Left lung (tissue), 10 donors: ENCODE data around the gene COMT. TPM values are rescaled to one million over a fixed set of nuclear protein-coding genes. Genes with fewer than 3 reads are reported as not detected.
A peak's percentile ranks its signal among the peaks of the same experiment; 100 is the strongest.

Experiments
- ATAC-seq: fragments of 200-7000 bp; cut with Tn5 transposase; one replicate; pipeline ENCODE4 v1.9.1; 2020; ENCODE audit warnings: moderate library complexity
- DNase-seq, 4 donors: peaks; one replicate each; pipeline ENCODE4 v3.0.0-alpha.2; 2013 to 2020
- H3K27ac ChIP-seq, 2 donors: fragments of 200-600 bp; sonication (generic) in 1 of 2; one replicate each; pipeline versions ENCODE4 v1.5.0 to v1.8.0; 2020 to 2021
- H3K27me3 ChIP-seq, 2 donors: fragments of 200-600 bp; sonication (generic) in 1 of 2; one replicate each; pipeline versions ENCODE4 v1.5.0 to v1.8.0; 2020 to 2021
- H3K36me3 ChIP-seq, 2 donors: fragments of 200-600 bp; sonication (generic) in 1 of 2; one replicate each; pipeline versions ENCODE4 v1.5.0 to v1.8.0; 2020 to 2021
- H3K4me1 ChIP-seq, 2 donors: fragments of 200-600 bp; one replicate each; pipeline ENCODE4 v1.8.0; 2021
- H3K4me3 ChIP-seq, 2 donors: fragments of 200-600 bp; sonication (generic) in 1 of 2; one replicate each; pipeline versions ENCODE4 v1.5.0 to v1.8.0; 2020 to 2021; ENCODE audit warnings: mild to moderate bottlenecking in 1 of 2
- H3K9me3 ChIP-seq, 2 donors: fragments of 200-600 bp; sonication (generic) in 1 of 2; one replicate each; pipeline versions ENCODE4 v1.5.0 to v1.8.0; 2020 to 2021
- CTCF ChIP-seq, 2 donors: fragments of 200-600 bp; sonication (generic) in 1 of 2; IDR thresholded peaks; one replicate each; pipeline versions ENCODE4 v1.5.0 to v1.8.0; 2021; ENCODE audit warnings: antibody characterized with exemption in 2 of 2
- intact Hi-C, 2 donors: fragments of 100-400 bp; cut with DNase I; formaldehyde crosslinking; loops; one replicate each; pipeline versions ENCODE4 v1.11.2 to v1.14.2; 2022
- polyA plus RNA-seq, 6 donors: library from polyadenylated mRNA; unstranded; fragments of 120-200 nt; gene quantifications; one replicate each; pipeline ENCODE4 v1.2.1, GENCODE V29; 2013; ENCODE audit not compliant: insufficient read length in 6 of 6
- total RNA-seq, 2 donors: library from RNA; stranded (reverse); fragmentation: NEBNext Ultra II Directional; extraction: Animal tissue kit (Norgen Biotek cat#: 25700); gene quantifications; one replicate each; pipeline ENCODE4 v1.2.1, GENCODE V29; 2021
- donor health status: DM: no; HTN: yes; CAD: no.
- donor health status: DM: no; HTN: no; CAD: no.

The COMT gene
- total and polyA plus RNA-seq, 8 donors = 90.1 to 249 (median 102) TPM

GRCh38 chr22:19983741-19984140 is 42.2 kb downstream of the COMT start:
- peaks cover 0 to 8% of the 10 kb centered on the region in 2 donors for H3K27me3 ChIP-seq
- peaks cover 0 to 11% of the 10 kb centered on the region in 2 donors for H3K36me3 ChIP-seq
- no peak overlapping the region for H3K27ac ChIP-seq
- peaks cover 0 to 24% of the 10 kb centered on the region in 2 donors for H3K4me1 ChIP-seq
- TF ChIP-seq CTCF (IDR thresholded peaks at IDR 0.05) = no peak
- H3K4me3 ChIP-seq = no peak overlapping the region
- DNase-seq (peak in 1 of 4 donors; percentile 50), ATAC-seq (no peak)
- no peaks in the 10 kb centered on the region for H3K9me3 ChIP-seq
- intact Hi-C loops = no loop called here

GRCh38 chr22:19984201-19984753 is 42.7 kb downstream of the COMT start:
- H3K4me3 ChIP-seq = no peak overlapping the region
- no peak for ATAC-seq
- H3K36me3 ChIP-seq = peaks cover 0 to 7% of the 10 kb centered on the region in 2 donors
- peak in 1 of 4 donors; percentile 76 for DNase-seq
- H3K4me1 ChIP-seq = peaks cover 0 to 24% of the 10 kb centered on the region in 2 donors
- intact Hi-C loops = no loop called here
- H3K27me3 ChIP-seq = peaks cover 0 to 8% of the 10 kb centered on the region in 2 donors
- no peak for TF ChIP-seq CTCF (IDR thresholded peaks at IDR 0.05)
- no peak overlapping the region for H3K27ac ChIP-seq
- no peaks in the 10 kb centered on the region for H3K9me3 ChIP-seq

- Histone ChIP-seq H3K4me3 (no peak overlapping the region), H3K27me3 (peaks cover 0 to 8% of the 10 kb centered on the region in 2 donors), H3K27ac (no peak overlapping the region), H3K9me3 (no peaks in the 10 kb centered on the region), H3K4me1 (peaks cover 0 to 24% of the 10 kb centered on the region in 2 donors), H3K36me3 (no peaks in the 10 kb centered on the region)
- DNase-seq (peak in 1 of 4 donors; percentile 50), ATAC-seq (no peak)
- intact Hi-C loops = no loop called here
- no peak for TF ChIP-seq CTCF (IDR thresholded peaks at IDR 0.05)
Observed at GRCh38 chr22:19984851-19985811, 43.6 kb downstream of the COMT start.

GRCh38 chr22:19986011-19986409 is 44.4 kb downstream of the COMT start:
- intact Hi-C loops = no loop called here
- ATAC-seq (no peak), DNase-seq (peak in 1 of 4 donors; percentile 38)
- TF ChIP-seq CTCF (IDR thresholded peaks at IDR 0.05) = no peak
- H3K4me1 ChIP-seq = peaks cover 0 to 24% of the 10 kb centered on the region in 2 donors
- H3K27ac ChIP-seq = no peak overlapping the region
- no peaks in the 10 kb centered on the region for H3K36me3 ChIP-seq
- no peaks in the 10 kb centered on the region for H3K9me3 ChIP-seq
- H3K27me3 ChIP-seq = peaks cover 0 to 8% of the 10 kb centered on the region in 2 donors
- H3K4me3 ChIP-seq = peak overlapping the region; percentile 69 to 70
